Small intestine (tissue), 7 donors: ENCODE data around the gene PNPLA4. TPM values are rescaled to one million over a fixed set of nuclear protein-coding genes. Genes with fewer than 3 reads are reported as not detected.

Experiments
- DNase-seq, 2 donors: peaks; one replicate each; pipeline versions ENCODE4 v3.0.0 to v3.0.0-alpha.2; 2013
- FAIRE-seq: peaks from 2 replicates; lab custom pipeline; 2012; peaks lifted over from hg19 to GRCh38; lab: Jason Lieb, UNC
- H3K27ac ChIP-seq, 3 donors: one replicate each; pipeline ENCODE4 v1.5.1; 2013; ENCODE audit warnings: low read length in 2 of 3, mild to moderate bottlenecking in 2 of 3, control low read depth in 1 of 3, inconsistent platforms in 1 of 3, low read depth in 1 of 3, moderate library complexity in 1 of 3
- H3K27me3 ChIP-seq, 3 donors: one replicate each; pipeline ENCODE4 v1.6.1; 2013; ENCODE audit warnings: low read length in 3 of 3, inconsistent platforms in 1 of 3; ENCODE audit not compliant: control insufficient read depth in 3 of 3, insufficient read depth in 3 of 3
- H3K36me3 ChIP-seq, 3 donors: one replicate each; pipeline ENCODE4 v1.6.1; 2013; ENCODE audit warnings: low read length in 3 of 3, inconsistent platforms in 1 of 3, low read depth in 1 of 3, mild to moderate bottlenecking in 1 of 3, moderate library complexity in 1 of 3; ENCODE audit not compliant: control insufficient read depth in 3 of 3, insufficient read depth in 2 of 3
- H3K4me1 ChIP-seq, 3 donors: one replicate each; pipeline ENCODE4 v1.6.1; 2013; ENCODE audit warnings: low read length in 2 of 3, inconsistent platforms in 1 of 3, low read depth in 1 of 3, mild to moderate bottlenecking in 1 of 3, moderate library complexity in 1 of 3; ENCODE audit not compliant: control insufficient read depth in 3 of 3, insufficient read depth in 2 of 3
- H3K4me3 ChIP-seq, 3 donors: one replicate each; pipeline ENCODE4 v1.5.1; 2013; ENCODE audit warnings: low read length in 3 of 3, control low read depth in 1 of 3, inconsistent platforms in 1 of 3, low read depth in 1 of 3, mild to moderate bottlenecking in 1 of 3, moderate library complexity in 1 of 3
- H3K9me3 ChIP-seq, 2 donors: one replicate each; pipeline ENCODE4 v1.6.1; 2013; ENCODE audit warnings: low read depth in 1 of 2, low read length in 1 of 2; ENCODE audit not compliant: control insufficient read depth in 2 of 2, insufficient read depth in 1 of 2
- WGBS, 3 donors: extraction: QIAGEN DNeasy Blood & Tissue Kit; methylation state at CpG; one replicate each; pipeline ENCODE4 v1.1.7; 2013; 5-methylcytosine and 5-hydroxymethylcytosine counted together
- polyA plus RNA-seq, 4 donors: library from polyadenylated mRNA; stranded (reverse) in 3 of 4; unstranded in 1 of 4; fragments of 200-250 nt in 3 of 4; fragments of 120-200 nt in 1 of 4; gene quantifications; one replicate each; pipeline versions ENCODE4 v1.2.1 to v1.2.3, GENCODE V29; 2013
- donor health status: healthy with polysubstance abuse.
- donor health status: control.
- donor health status: control.
- donor health status: Bipolar disorder and iron deficiency.
- donor health status: healthy.

PNPLA4 gene
- polyA plus RNA-seq, 4 donors = 11.5 to 18.9 (median 17.8) TPM

GRCh38 chrX:7921750-7922149 is 5.5 kb downstream of the PNPLA4 start:
- Histone ChIP-seq H3K4me1 (no peaks in the 10 kb centered on the region), H3K4me3 (no peak overlapping the region), H3K27ac (no peak overlapping the region), H3K9me3 (no peaks in the 10 kb centered on the region), H3K36me3 (peaks cover 0 to 13% (median 7%) of the 10 kb centered on the region in 3 donors), H3K27me3 (no peaks in the 10 kb centered on the region)
- FAIRE-seq (no peak), DNase-seq (no peak)
- WGBS, 3 donors = 93 to 97% (median 97%) methylated on average over 12 of the region's 12 CpGs

- H3K27me3 ChIP-seq = no peaks in the 10 kb centered on the region
- 91 to 95% (median 94%) methylated on average over 5 of the region's 5 CpGs for WGBS, 3 donors
- H3K9me3 ChIP-seq = no peaks in the 10 kb centered on the region
- H3K36me3 ChIP-seq = peaks cover 0 to 8% (median 8%) of the 10 kb centered on the region in 3 donors
- no peak for DNase-seq
- no peak for FAIRE-seq
- no peak overlapping the region for H3K4me3 ChIP-seq
- H3K4me1 ChIP-seq = no peaks in the 10 kb centered on the region
- H3K27ac ChIP-seq = no peak overlapping the region
Measured at GRCh38 chrX:7908821-7909220, 18.4 kb downstream of the PNPLA4 start.

GRCh38 chrX:7904562-7904961 is 22.7 kb downstream of the PNPLA4 start:
- Histone ChIP-seq H3K27me3 (no peaks in the 10 kb centered on the region), H3K27ac (no peak overlapping the region), H3K9me3 (no peaks in the 10 kb centered on the region), H3K36me3 (peaks cover 0 to 12% (median 9%) of the 10 kb centered on the region in 3 donors), H3K4me1 (no peaks in the 10 kb centered on the region), H3K4me3 (no peak overlapping the region)
- FAIRE-seq = no peak
- 84 to 92% (median 90%) methylated on average over 3 of the region's 3 CpGs for WGBS, 3 donors
- DNase-seq = no peak

- DNase-seq = no peak
- H3K27ac ChIP-seq = no peak overlapping the region
- H3K36me3 ChIP-seq = peaks cover 0 to 4% (median under 1%) of the 10 kb centered on the region in 3 donors
- H3K4me3 ChIP-seq = no peak overlapping the region
- no peaks in the 10 kb centered on the region for H3K9me3 ChIP-seq
- no peaks in the 10 kb centered on the region for H3K4me1 ChIP-seq
- FAIRE-seq = no peak
- no peaks in the 10 kb centered on the region for H3K27me3 ChIP-seq
- WGBS, 3 donors = 29 to 68% (median 46%) methylated on average over 9 of the region's 9 CpGs
Measured at GRCh38 chrX:7891928-7892327, 35.3 kb downstream of the PNPLA4 start.

- WGBS, 3 donors = 70 to 77% (median 71%) methylated on average over 2 of the region's 2 CpGs
- no peak overlapping the region for H3K4me3 ChIP-seq
- H3K36me3 ChIP-seq = no peaks in the 10 kb centered on the region
- H3K27me3 ChIP-seq = no peaks in the 10 kb centered on the region
- H3K27ac ChIP-seq = no peak overlapping the region
- no peaks in the 10 kb centered on the region for H3K4me1 ChIP-seq
- FAIRE-seq (no peak), DNase-seq (no peak)
- no peaks in the 10 kb centered on the region for H3K9me3 ChIP-seq
Measured at GRCh38 chrX:7889680-7890079, 37.5 kb downstream of the PNPLA4 start.

GRCh38 chrX:7889135-7889534 is 38.1 kb downstream of the PNPLA4 start:
- FAIRE-seq (no peak), DNase-seq (no peak)
- WGBS, 3 donors = 58 to 64% (median 62%) methylated on average over 2 of the region's 2 CpGs
- H3K36me3 ChIP-seq = no peaks in the 10 kb centered on the region
- no peaks in the 10 kb centered on the region for H3K4me1 ChIP-seq
- H3K9me3 ChIP-seq = no peaks in the 10 kb centered on the region
- no peak overlapping the region for H3K27ac ChIP-seq
- H3K4me3 ChIP-seq = no peak overlapping the region
- H3K27me3 ChIP-seq = no peaks in the 10 kb centered on the region

- no peak for DNase-seq
- Histone ChIP-seq H3K4me3 (no peak overlapping the region), H3K27ac (no peak overlapping the region), H3K27me3 (no peaks in the 10 kb centered on the region), H3K36me3 (no peaks in the 10 kb centered on the region), H3K9me3 (no peaks in the 10 kb centered on the region), H3K4me1 (no peaks in the 10 kb centered on the region)
- FAIRE-seq = no peak
- 58 to 70% (median 70%) methylated on average over 2 of the region's 2 CpGs for WGBS, 3 donors
Measured at GRCh38 chrX:7876957-7877356, 50.3 kb downstream of the PNPLA4 start.

- H3K27me3 ChIP-seq = no peaks in the 10 kb centered on the region
- 70 to 84% (median 76%) methylated on average over 4 of the region's 4 CpGs for WGBS, 3 donors
- no peak for FAIRE-seq
- no peaks in the 10 kb centered on the region for H3K9me3 ChIP-seq
- H3K36me3 ChIP-seq = no peaks in the 10 kb centered on the region
- no peak for DNase-seq
- no peaks in the 10 kb centered on the region for H3K4me1 ChIP-seq
- no peak overlapping the region for H3K27ac ChIP-seq
- no peak overlapping the region for H3K4me3 ChIP-seq
Measured at GRCh38 chrX:7872042-7872441, 55.2 kb downstream of the PNPLA4 start.

GRCh38 chrX:7852166-7852565 is 75.0 kb downstream of the PNPLA4 start:
- no peak for DNase-seq
- H3K27me3 ChIP-seq = no peaks in the 10 kb centered on the region
- H3K36me3 ChIP-seq = no peaks in the 10 kb centered on the region
- no peaks in the 10 kb centered on the region for H3K9me3 ChIP-seq
- no peak overlapping the region for H3K27ac ChIP-seq
- WGBS, 3 donors = 9 to 16% (median 9%) methylated on average over 1 of the region's 1 CpG
- H3K4me1 ChIP-seq = no peaks in the 10 kb centered on the region
- H3K4me3 ChIP-seq = no peak overlapping the region
- FAIRE-seq = no peak
